GM13977 (cell line): ENCODE data around the gene DNAH7.

Experiments
- DNase-seq: peaks from one replicate; pipeline ENCODE4 v3.0.0; 2012; ENCODE audit warnings: low spot score
- in situ Hi-C: fragments of 300-500 bp; cut with MboI; formaldehyde crosslinking; loops from one replicate; pipeline ENCODE4 v1.12.0; 2022; ENCODE audit warnings: low sequenced_read_pairs, low pct_unique_long_range_greater_than_20kb, mixed read lengths, inconsistent platforms; ENCODE audit not compliant: unreplicated experiment
- TF ChIP-seq, protein P1 (sequence below): IDR thresholded peaks from 2 replicates; pipeline ENCODE4 v1.5.1; 2012; ENCODE audit warnings: mild to moderate bottlenecking, control low read depth; ENCODE audit not compliant: insufficient read depth; ENCODE audit errors: extremely low read depth, missing control alignments

The DNAH7 gene

DNA sequence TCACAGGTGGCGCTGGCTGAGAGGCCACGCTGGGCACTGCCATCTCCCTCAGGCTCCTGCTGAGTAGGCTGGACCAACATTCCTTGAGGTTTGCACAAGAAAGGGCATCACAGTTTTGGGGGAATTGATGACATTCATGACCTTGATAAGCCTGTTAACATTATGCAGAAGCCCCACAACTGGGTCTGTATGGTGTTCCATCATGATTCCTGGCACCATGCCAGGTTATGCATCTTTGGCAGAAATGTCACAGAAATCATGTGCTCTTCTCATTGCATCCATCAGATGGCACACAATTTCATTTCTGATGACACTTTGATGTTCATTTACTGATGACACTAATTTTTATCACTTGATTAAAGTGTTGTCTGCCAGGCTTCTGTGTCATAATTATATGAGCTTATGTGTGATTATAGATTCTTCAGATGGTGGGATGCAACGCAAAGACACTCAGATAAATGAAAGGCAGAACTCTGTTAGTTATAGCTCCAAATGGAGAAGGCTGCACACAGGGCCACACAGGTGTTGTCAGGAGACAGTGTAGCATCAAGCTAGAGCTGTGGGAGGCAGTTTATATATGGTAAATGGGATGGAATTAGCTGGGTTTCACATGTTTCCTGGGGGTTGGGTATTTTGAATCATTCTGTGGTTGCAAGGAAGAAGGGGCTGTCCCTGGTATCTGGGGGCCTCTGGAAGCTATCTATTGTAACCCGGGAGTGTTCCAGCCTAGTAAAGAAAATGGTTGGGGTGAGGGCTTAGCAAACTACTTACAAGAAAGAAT, 220.3 kb downstream of the DNAH7 start:
- in situ Hi-C loops = no loop called here
- no peak for DNase-seq
- TF ChIP-seq, protein P1, sequence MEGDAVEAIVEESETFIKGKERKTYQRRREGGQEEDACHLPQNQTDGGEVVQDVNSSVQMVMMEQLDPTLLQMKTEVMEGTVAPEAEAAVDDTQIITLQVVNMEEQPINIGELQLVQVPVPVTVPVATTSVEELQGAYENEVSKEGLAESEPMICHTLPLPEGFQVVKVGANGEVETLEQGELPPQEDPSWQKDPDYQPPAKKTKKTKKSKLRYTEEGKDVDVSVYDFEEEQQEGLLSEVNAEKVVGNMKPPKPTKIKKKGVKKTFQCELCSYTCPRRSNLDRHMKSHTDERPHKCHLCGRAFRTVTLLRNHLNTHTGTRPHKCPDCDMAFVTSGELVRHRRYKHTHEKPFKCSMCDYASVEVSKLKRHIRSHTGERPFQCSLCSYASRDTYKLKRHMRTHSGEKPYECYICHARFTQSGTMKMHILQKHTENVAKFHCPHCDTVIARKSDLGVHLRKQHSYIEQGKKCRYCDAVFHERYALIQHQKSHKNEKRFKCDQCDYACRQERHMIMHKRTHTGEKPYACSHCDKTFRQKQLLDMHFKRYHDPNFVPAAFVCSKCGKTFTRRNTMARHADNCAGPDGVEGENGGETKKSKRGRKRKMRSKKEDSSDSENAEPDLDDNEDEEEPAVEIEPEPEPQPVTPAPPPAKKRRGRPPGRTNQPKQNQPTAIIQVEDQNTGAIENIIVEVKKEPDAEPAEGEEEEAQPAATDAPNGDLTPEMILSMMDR = no peak

DNA sequence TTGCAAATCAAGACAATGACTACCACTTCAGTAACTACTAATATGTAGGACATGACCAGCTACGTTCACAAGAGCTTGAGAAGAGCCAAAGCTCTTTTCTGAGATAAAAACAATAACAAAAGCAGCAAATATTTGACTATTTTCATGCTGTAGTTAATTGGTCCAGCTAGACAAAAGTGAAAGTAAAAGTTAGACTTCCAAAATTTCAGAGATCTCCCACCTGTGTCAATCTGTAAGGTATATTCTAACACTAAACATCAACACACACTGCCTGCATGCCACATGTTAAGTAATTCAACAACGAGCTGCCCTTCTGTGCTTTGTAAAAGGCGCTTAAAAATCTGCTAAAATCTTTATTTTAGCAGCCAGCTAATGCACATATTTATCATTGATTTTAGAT, 225.7 kb downstream of the DNAH7 start:
- no peak for DNase-seq
- TF ChIP-seq, protein P1 = no peak
- in situ Hi-C loops = no loop called here

DNA sequence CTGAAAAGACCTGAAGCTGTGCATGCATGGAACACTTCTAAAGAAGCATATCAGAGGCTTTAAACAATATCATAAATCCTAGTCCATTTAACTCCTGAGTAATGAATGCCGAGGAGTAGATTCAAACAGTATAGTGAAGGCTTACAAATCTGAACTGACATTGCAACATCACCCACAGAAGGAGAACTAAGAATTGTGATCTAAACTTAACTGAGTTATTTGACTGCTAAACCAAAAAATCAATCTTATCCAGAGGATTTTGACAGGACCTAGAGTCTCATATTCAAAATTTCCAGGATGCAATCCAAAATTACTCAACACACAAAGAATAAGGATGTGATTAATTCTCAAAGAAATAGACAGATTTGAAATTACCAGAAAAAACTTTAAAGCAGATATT, 230.6 kb downstream of the DNAH7 start:
- DNase-seq = no peak
- in situ Hi-C loops = no loop called here
- TF ChIP-seq, protein P1 = no peak

DNA sequence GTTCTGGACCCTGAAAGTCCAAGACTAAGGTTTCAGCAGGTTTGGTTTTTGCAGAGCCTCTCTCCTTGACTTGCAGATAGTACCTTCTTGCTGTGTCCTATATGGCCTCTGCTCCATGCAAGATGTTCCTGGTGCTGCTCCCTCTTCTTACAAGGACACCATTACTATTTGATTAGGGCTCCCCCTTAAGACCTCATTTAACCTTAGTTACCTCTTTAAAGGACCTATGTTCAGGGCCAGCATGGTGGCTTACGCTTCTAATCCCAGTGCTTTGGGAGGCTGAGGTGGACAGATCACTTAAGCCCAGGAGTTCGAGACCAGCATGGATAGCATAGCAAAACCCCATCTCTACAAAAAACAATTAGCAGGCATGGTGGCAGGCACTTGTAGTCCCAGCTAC, 232.6 kb downstream of the DNAH7 start:
- TF ChIP-seq, protein P1 = no peak
- in situ Hi-C loops = no loop called here
- no peak for DNase-seq

DNA sequence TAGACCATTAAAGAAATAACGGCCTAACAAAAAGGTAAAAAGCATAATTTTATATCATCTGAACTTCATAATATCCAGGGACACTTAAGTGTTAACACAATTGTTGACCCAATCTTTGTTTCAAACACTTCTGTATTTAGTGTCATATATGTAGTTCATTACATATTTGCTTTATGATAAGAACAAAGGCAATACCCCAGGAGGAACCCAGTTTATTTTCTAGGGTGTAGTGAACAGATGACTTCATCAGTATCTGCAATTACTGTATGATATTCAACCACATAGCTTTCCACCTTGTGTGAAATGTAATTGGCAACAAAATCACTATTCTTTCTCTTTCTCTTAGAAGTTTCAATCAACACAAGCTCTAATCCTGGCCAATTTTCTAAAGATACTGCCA, 233.8 kb downstream of the DNAH7 start:
- no peak for DNase-seq
- in situ Hi-C loops = no loop called here
- TF ChIP-seq, protein P1 = no peak

DNA sequence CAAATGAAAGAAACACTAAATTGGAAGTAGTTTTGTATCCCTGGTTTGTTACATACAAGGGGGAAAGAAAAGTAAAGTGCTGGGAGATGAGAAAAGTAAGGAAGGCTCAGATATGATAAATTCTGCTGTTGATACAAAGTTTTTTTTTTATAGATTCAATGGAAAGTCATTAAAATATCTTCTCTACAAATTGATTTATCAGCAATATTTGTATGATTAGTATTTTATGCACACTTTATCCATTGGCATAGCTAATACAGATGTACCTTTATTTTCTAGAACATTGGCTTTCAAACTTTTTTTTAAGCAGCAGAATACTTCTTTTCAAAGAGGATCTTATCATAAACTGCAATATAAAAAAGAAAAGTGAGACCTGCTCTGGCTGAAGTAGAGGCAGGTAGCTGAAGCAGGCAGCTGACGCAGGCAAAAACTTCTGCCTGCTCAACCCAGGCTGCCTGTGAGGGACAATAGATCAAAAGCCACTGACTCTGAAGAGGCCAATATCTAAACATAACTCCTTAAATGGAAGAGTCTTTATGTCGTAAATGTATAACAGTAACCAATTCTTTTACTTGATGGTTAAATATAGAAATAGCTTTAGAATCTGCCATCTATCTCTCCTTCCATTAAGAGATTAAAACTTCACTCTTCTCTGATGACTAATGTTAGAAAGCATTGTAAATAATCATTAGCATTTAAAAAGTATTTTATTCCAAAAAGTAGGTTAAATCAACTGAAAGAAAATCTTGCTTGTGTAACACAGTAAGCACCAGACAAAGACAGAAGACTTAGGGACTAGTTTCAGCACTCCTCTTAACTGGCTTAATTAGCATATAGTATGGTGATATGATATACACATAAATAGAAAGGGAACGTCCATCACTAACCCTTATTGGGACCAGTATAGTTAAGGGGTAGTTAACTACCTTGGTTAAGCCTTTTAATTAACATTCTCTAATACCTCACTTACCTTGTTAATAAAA, 237.4 kb downstream of the DNAH7 start:
- in situ Hi-C loops = no loop called here
- TF ChIP-seq, protein P1 = no peak
- DNase-seq = no peak
